Ishikawa (cell line): Measurements from ENCODE around the gene BAX.

Experiments used
- CEBPB ChIP-seq: IDR thresholded peaks from 2 replicates; pipeline ENCODE4 v1.6.1; 2012
- CREB1 ChIP-seq: IDR thresholded peaks from 2 replicates; pipeline ENCODE4 v1.6.1; 2012; ENCODE audit warnings: low read depth
- EGR1 ChIP-seq: IDR thresholded peaks from 2 replicates; pipeline ENCODE4 v1.6.1; 2012
- EP300 ChIP-seq: IDR thresholded peaks from 2 replicates; pipeline ENCODE4 v1.6.1; 2012; ENCODE audit warnings: borderline replicate concordance
- FOXM1 ChIP-seq: IDR thresholded peaks from 2 replicates; pipeline ENCODE4 v1.6.1; 2012; ENCODE audit warnings: low read depth, borderline replicate concordance
- MAX ChIP-seq: IDR thresholded peaks from 2 replicates; pipeline ENCODE4 v1.6.1; 2012
- NFIC ChIP-seq: IDR thresholded peaks from 2 replicates; pipeline ENCODE4 v1.6.1; 2012
- RAD21 ChIP-seq: IDR thresholded peaks from 2 replicates; pipeline ENCODE4 v1.6.1; 2012; ENCODE audit warnings: low read depth
- REST ChIP-seq: IDR thresholded peaks from 2 replicates; pipeline ENCODE4 v1.6.1; 2012; ENCODE audit warnings: low read depth, mild to moderate bottlenecking
- TAF1 ChIP-seq: IDR thresholded peaks from 2 replicates; pipeline ENCODE4 v1.6.1; 2012; ENCODE audit warnings: low read depth, mild to moderate bottlenecking
- TCF12 ChIP-seq: IDR thresholded peaks from 2 replicates; pipeline ENCODE4 v1.6.1; 2012; ENCODE audit warnings: low read depth
- TEAD4 ChIP-seq: IDR thresholded peaks from 2 replicates; pipeline ENCODE4 v1.6.1; 2012
- USF1 ChIP-seq: IDR thresholded peaks from 2 replicates; pipeline ENCODE4 v1.6.1; 2012
- YY1 ChIP-seq: IDR thresholded peaks from 2 replicates; pipeline ENCODE4 v1.6.1; 2012; ENCODE audit warnings: low read depth
- ZBTB7A ChIP-seq: IDR thresholded peaks from 2 replicates; pipeline ENCODE4 v1.6.1; 2012; ENCODE audit warnings: low read depth

Gene BAX

GRCh38 chr19:48965040-48965805 is 10.5 kb downstream of the BAX start, which contains the start of gene FTL:
FTL (plus strand) TSS chr19:48965309; CDS start chr19:48965508, 199 bp downstream.
- TF ChIP-seq EGR1 (no peak), MAX (peak; percentile 39), TAF1 (peak; percentile 88), TEAD4 (0 out of 2 replicates have a peak, but pooled peaks have one; percentile 8), REST (no peak), EP300 (no peak), CEBPB (peak; percentile 46; the same call in 1 of the 2 replicates), USF1 (peak; percentile 68)

GRCh38 chr19:48965806-48966540 is 11.3 kb downstream of the BAX start:
- TF ChIP-seq REST = no peak
- TF ChIP-seq FOXM1 = no peak
- TF ChIP-seq USF1 = 0 out of 2 replicates have a peak, but pooled peaks have one; percentile 23
- no peak for TF ChIP-seq ZBTB7A
- peak; percentile 46 for TF ChIP-seq MAX

- TF ChIP-seq EGR1 (no peak), ZBTB7A (no peak), NFIC (no peak), CREB1 (no peak), TEAD4 (no peak), CEBPB (no peak), RAD21 (no peak), YY1 (no peak), MAX (no peak), TAF1 (no peak), TCF12 (no peak), EP300 (no peak), USF1 (no peak), FOXM1 (no peak), REST (no peak)
Measured at GRCh38 chr19:48966541-48967345, 12.1 kb downstream of the BAX start.
